ENCODE data around the gene TPST1. TPM values are rescaled to one million over a fixed set of nuclear protein-coding genes. Genes with fewer than 3 reads are reported as not detected.
"Not testable (repeated sequence)": the region's sequence is repeated elsewhere in the genome, so short reads cannot be mapped to it uniquely, and the experiment has no call there.

TPST1 gene
- total RNA-seq, 1 experiment from 2014 or later = 15.9 TPM

DNA sequence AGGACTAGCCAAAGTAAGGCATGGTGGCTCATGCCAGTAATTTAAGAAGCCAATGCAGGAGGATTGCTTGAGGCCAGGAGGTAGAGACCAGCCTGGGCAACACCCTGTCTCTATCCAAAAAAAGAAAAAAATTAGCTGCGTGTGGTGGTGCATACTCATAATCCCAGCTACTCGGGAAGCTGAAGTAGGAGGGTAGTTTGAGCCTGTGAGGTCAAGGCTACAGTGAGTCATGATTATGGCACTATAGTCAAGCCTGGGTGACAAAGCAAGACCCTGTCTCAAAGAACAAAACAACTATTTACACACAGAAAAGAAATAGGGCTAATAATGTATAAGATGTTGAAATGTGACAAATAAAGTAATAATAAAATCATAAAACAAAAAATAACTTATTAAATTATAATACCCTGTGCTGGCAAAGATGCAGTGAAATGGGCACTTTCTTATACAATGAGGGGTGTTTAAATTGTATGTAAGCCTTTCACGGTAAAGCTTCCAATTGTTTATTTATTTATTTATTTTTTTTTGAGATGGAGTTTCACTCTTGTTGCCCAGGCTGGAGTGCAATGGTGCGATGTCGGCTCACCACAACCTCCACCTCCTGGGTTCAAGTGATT, 175.2 kb downstream of the TPST1 start:
- H3K79me1 ChIP-seq (ENCODE audit: insufficient read depth, low read depth, low read length, poor library complexity, severe bottlenecking) = no peaks in the 10 kb centered on the region
- no peak overlapping the region for H2BK20ac ChIP-seq (ENCODE audit: low read depth, low read length, poor library complexity, severe bottlenecking)
- Mint-ChIP-seq H3K27me3 (ENCODE audit: low read depth) (no peaks in the 10 kb centered on the region), H3K27ac (peak overlapping the region in 1 of 3 experiments; percentile 62; a peak in 1 of 7 replicates), H3K9me3 (peaks cover 2 to 5% of the 10 kb centered on the region in 2 experiments; a peak in 4 of 5 replicates), H3K4me1 (no peaks in the 10 kb centered on the region), H3K36me3 (ENCODE audit: insufficient read depth in 1 of 3, low read depth in 3 of 3) (peaks cover 18 to 26% (median 22%) of the 10 kb centered on the region in 3 experiments), H3K4me3 (no peak overlapping the region)
- no peak overlapping the region for H3K23ac ChIP-seq (ENCODE audit: insufficient read length, low read depth, low read length)
- H2BK120ac ChIP-seq (ENCODE audit: low read depth, low read length, poor library complexity, severe bottlenecking) = no peak overlapping the region
- no peak overlapping the region for H2AK5ac ChIP-seq (ENCODE audit: insufficient read length, low read length)
- H2BK15ac ChIP-seq (ENCODE audit: low read depth, low read length) = no peak overlapping the region
- H3K9ac ChIP-seq (ENCODE audit: extremely low read depth, insufficient read length, low read length) = no peak overlapping the region
- no peak overlapping the region for H3K4me2 ChIP-seq (ENCODE audit: insufficient read depth, insufficient read length, low read length)
- no peaks in the 10 kb centered on the region for H3K79me2 ChIP-seq (ENCODE audit: insufficient read depth, low read length)
- H3K56ac ChIP-seq (ENCODE audit: insufficient read length, low read depth, low read length) = no peak overlapping the region
- H3K27me3 ChIP-seq (ENCODE audit: insufficient read depth, low read length) = no peaks in the 10 kb centered on the region
- no peak overlapping the region for H3K18ac ChIP-seq (ENCODE audit: insufficient read length, low read depth, low read length)
- no peaks in the 10 kb centered on the region for H3K23me2 ChIP-seq (ENCODE audit: insufficient read length, low read depth, low read length, poor library complexity, severe bottlenecking)
- H4K20me1 ChIP-seq (ENCODE audit: control insufficient read depth, insufficient read depth, insufficient read length) = no peaks in the 10 kb centered on the region
- no peaks in the 10 kb centered on the region for H3K9me3 ChIP-seq (ENCODE audit: control insufficient read depth, low read depth, low read length)
- no peak overlapping the region for H4K8ac ChIP-seq (replicated peaks; ENCODE audit: insufficient read length, low read depth, low read length)
- no peak overlapping the region for H2BK12ac ChIP-seq (ENCODE audit: insufficient read length, low read depth, low read length)
- no peak for TF ChIP-seq CTCF (conservative IDR thresholded peaks at IDR 0.05)
- no peak overlapping the region for H2AFZ ChIP-seq (ENCODE audit: low read length)
- DNase-seq = no peak
- no peaks in the 10 kb centered on the region for H3K4me1 ChIP-seq (ENCODE audit: insufficient read depth, low read length)
- no peak overlapping the region for H4K5ac ChIP-seq (ENCODE audit: insufficient read length, low read depth, low read length)
- WGBS (ENCODE audit: extremely low coverage, insufficient read length, low lambda C conversion rate) = no CpG with 5 or more reads among the region's 5 CpGs
- no peak overlapping the region for H2BK5ac ChIP-seq (ENCODE audit: insufficient read length, low read length)
- H3K4ac ChIP-seq (ENCODE audit: low read depth, low read length) = no peak overlapping the region
- H4K91ac ChIP-seq (ENCODE audit: insufficient read length, low read depth, low read length) = no peak overlapping the region
- H3K14ac ChIP-seq (ENCODE audit: insufficient read depth, low read length) = no peak overlapping the region
- no peak overlapping the region for H3T11ph ChIP-seq (ENCODE audit: low read length)
- no peak overlapping the region for H3K27ac ChIP-seq (ENCODE audit: insufficient read length, low read depth, low read length)

DNA sequence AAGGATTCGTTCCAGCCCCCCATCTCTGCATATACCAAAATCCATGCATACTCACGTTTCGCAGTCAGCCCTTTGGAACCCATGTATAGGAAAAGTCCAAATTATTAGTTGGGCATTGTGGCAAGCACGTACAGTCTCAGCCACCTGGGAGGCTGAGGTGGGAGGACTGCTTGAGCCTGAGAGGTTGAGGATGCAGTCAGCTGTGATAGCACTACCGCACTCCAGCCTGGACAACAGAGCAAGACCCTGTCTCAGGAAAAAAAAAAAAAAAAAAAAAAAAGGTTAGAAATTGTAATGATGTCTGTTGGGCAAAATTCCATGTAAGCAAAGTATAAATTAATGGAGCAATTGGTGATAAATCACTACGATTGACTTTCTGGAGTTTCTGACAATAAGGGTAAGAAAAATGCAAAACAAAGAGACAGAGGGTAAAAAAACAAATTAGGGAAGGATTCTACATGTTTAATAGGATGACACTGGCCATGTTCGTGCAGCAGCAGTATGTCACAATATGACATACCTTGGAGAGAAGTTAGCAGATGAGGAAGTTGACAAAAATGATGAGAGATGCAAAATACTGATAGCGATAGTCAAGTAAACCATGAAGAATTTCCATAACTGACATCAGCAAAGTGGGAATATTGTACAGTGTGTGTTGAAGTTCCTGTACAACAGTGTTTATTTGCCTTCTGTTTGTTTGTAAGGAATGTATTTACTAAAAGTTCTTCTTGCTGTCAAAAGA, 177.2 kb downstream of the TPST1 start:
- H3K23ac ChIP-seq (ENCODE audit: insufficient read length, low read depth, low read length); H3K9ac ChIP-seq (ENCODE audit: extremely low read depth, insufficient read length, low read length); H4K91ac ChIP-seq (ENCODE audit: insufficient read length, low read depth, low read length); H3K14ac ChIP-seq (ENCODE audit: insufficient read depth, low read length); H3K9me3 ChIP-seq (ENCODE audit: control insufficient read depth, low read depth, low read length); H3K4ac ChIP-seq (ENCODE audit: low read depth, low read length); H3K79me1 ChIP-seq (ENCODE audit: insufficient read depth, low read depth, low read length, poor library complexity, severe bottlenecking); H3K4me3 Mint-ChIP-seq; H2AFZ ChIP-seq (ENCODE audit: low read length); H4K8ac ChIP-seq (replicated peaks; ENCODE audit: insufficient read length, low read depth, low read length); H3K4me2 ChIP-seq (ENCODE audit: insufficient read depth, insufficient read length, low read length); H3K23me2 ChIP-seq (ENCODE audit: insufficient read length, low read depth, low read length, poor library complexity, severe bottlenecking); H2BK120ac ChIP-seq (ENCODE audit: low read depth, low read length, poor library complexity, severe bottlenecking); H2BK12ac ChIP-seq (ENCODE audit: insufficient read length, low read depth, low read length); DNase-seq; H3T11ph ChIP-seq (ENCODE audit: low read length); H3K4me1 ChIP-seq (ENCODE audit: insufficient read depth, low read length); H3K18ac ChIP-seq (ENCODE audit: insufficient read length, low read depth, low read length); H2BK20ac ChIP-seq (ENCODE audit: low read depth, low read length, poor library complexity, severe bottlenecking); H4K20me1 ChIP-seq (ENCODE audit: control insufficient read depth, insufficient read depth, insufficient read length); H3K79me2 ChIP-seq (ENCODE audit: insufficient read depth, low read length); H3K27ac ChIP-seq (ENCODE audit: insufficient read length, low read depth, low read length); H3K27me3 ChIP-seq (ENCODE audit: insufficient read depth, low read length); H3K9me3 Mint-ChIP-seq; H3K27me3 Mint-ChIP-seq (ENCODE audit: low read depth); H2AK5ac ChIP-seq (ENCODE audit: insufficient read length, low read length); H3K4me1 Mint-ChIP-seq; H2BK15ac ChIP-seq (ENCODE audit: low read depth, low read length); H2BK5ac ChIP-seq (ENCODE audit: insufficient read length, low read length); H4K5ac ChIP-seq (ENCODE audit: insufficient read length, low read depth, low read length); H3K27ac Mint-ChIP-seq; H3K56ac ChIP-seq (ENCODE audit: insufficient read length, low read depth, low read length): not testable (repeated sequence)
- peaks cover 16 to 26% (median 22%) of the 10 kb centered on the region in 3 experiments for H3K36me3 Mint-ChIP-seq (ENCODE audit: insufficient read depth in 1 of 3, low read depth in 3 of 3)
- no CpG with 5 or more reads among the region's 8 CpGs for WGBS (ENCODE audit: extremely low coverage, insufficient read length, low lambda C conversion rate)
